A549 (cell line): ENCODE results near the gene QPCT. TPM values are rescaled to one million over a fixed set of nuclear protein-coding genes. Genes with fewer than 3 reads are reported as not detected.

Source experiments
- ATAC-seq, 2 experiments: fragments of 200-7000 bp in 1 of 2; fragments of >200 bp in 1 of 2; cut with Nextera tagmentation in 1 of 2; cut with Tn5 transposase in 1 of 2; 3 replicates each; pipeline versions ENCODE4 v1.8.0 to v1.9.1; 2018 to 2020; ENCODE audit warnings: mild to moderate bottlenecking in 1 of 2, moderate library complexity in 1 of 2
- CTCF ChIA-PET: fragments of 300-600 bp; sonication (Branson Sonifier 250); formaldehyde crosslinking; extraction: SDS; loops from one replicate; lab custom pipeline; 2021; ENCODE audit warnings: antibody characterized with exemption, inconsistent platforms; lab: Yijun Ruan, JAX
- POLR2A ChIA-PET: fragments of 350-600 bp; formaldehyde crosslinking; extraction: SDS; loops from one replicate; lab custom pipeline; 2021; ENCODE audit warnings: antibody characterized with exemption, inconsistent platforms; lab: Yijun Ruan, JAX
- DNase-seq, 2 experiments: peaks; one replicate each; pipeline versions ENCODE4 v3.0.0 to v3.0.0-alpha.2; 2011 to 2016; ENCODE audit warnings: low read depth in 1 of 2, low spot score in 1 of 2
- FAIRE-seq: peaks from 2 replicates; lab custom pipeline; 2011; peaks lifted over from hg19 to GRCh38; lab: Jason Lieb, UNC
- H3K27ac ChIP-seq, 2 experiments: fragments of >200 bp; sonication (Bioruptor Twin); formaldehyde crosslinking; 3 replicates each; pipeline ENCODE4 v1.5.1; 2016 to 2017
- H3K4me1 ChIP-seq: fragments of >200 bp; sonication (Bioruptor Twin); formaldehyde crosslinking; 3 replicates; pipeline ENCODE4 v1.6.1; 2016
- H3K4me2 ChIP-seq: fragments of >200 bp; sonication (Bioruptor Twin); formaldehyde crosslinking; 3 replicates; pipeline ENCODE4 v1.6.1; 2016
- H3K4me3 ChIP-seq: fragments of >200 bp; sonication (Bioruptor Twin); formaldehyde crosslinking; 3 replicates; pipeline ENCODE4 v1.5.1; 2016
- H3K9me3 ChIP-seq: fragments of >200 bp; sonication (Bioruptor Twin); formaldehyde crosslinking; 3 replicates; pipeline ENCODE4 v1.6.1; 2016
- BCL3 ChIP-seq: fragments of >200 bp; sonication (Bioruptor Twin); formaldehyde crosslinking; IDR thresholded peaks from 3 replicates; pipeline ENCODE4 v1.6.1; 2016
- CBX8 ChIP-seq: fragments of 200-600 bp; sonication (generic); IDR thresholded peaks from 2 replicates; pipeline ENCODE4 v1.6.1; 2016
- CEBPB ChIP-seq, 2 experiments: fragments of >200 bp in 1 of 2; sonication (Bioruptor Twin) in 1 of 2; formaldehyde crosslinking in 1 of 2; IDR thresholded peaks; 2 replicates each; pipeline ENCODE4 v1.6.1; 2012 to 2016
- CHD2 ChIP-seq: fragments of 150-350 bp; IDR thresholded peaks from 2 replicates; pipeline ENCODE4 v1.6.1; 2014; ENCODE audit warnings: low read length; ENCODE audit not compliant: partially characterized antibody
- EHF ChIP-seq: fragments of 250-450 bp; sonication (Bioruptor Pico); IDR thresholded peaks from 2 replicates; pipeline ENCODE4 v1.5.0; 2020; ENCODE audit warnings: mild to moderate bottlenecking
- ESRRA ChIP-seq: fragments of 150-350 bp; IDR thresholded peaks from 2 replicates; pipeline ENCODE4 v1.6.1; 2014; ENCODE audit warnings: mild to moderate bottlenecking, low read length, borderline replicate concordance
- FOXS1 ChIP-seq: fragments of 250-450 bp; sonication (Bioruptor Pico); IDR thresholded peaks from 2 replicates; pipeline ENCODE4 v1.5.0; 2020; ENCODE audit warnings: mild to moderate bottlenecking, moderate library complexity
- GATA3 ChIP-seq: IDR thresholded peaks from 2 replicates; pipeline ENCODE4 v1.6.1; 2012; ENCODE audit warnings: borderline replicate concordance
- HOXA7 ChIP-seq: fragments of 250-450 bp; sonication (Bioruptor Pico); IDR thresholded peaks from 2 replicates; pipeline ENCODE4 v1.5.0; 2020; ENCODE audit warnings: mild to moderate bottlenecking, moderate library complexity
- KDM1A ChIP-seq: fragments of 200-600 bp; sonication (generic); IDR thresholded peaks from 2 replicates; pipeline ENCODE4 v1.6.1; 2016; ENCODE audit warnings: low read depth, mild to moderate bottlenecking
- MAX ChIP-seq: IDR thresholded peaks from 2 replicates; pipeline ENCODE4 v1.6.1; 2012
- MAZ ChIP-seq: fragments of 150-350 bp; IDR thresholded peaks from 2 replicates; pipeline ENCODE4 v1.6.1; 2014; ENCODE audit warnings: antibody characterized with exemption, low read depth, low read length, borderline replicate concordance
- NPAS2 ChIP-seq: fragments of 250-450 bp; sonication (Bioruptor Pico); IDR thresholded peaks from 2 replicates; pipeline ENCODE4 v1.8.0; 2022; ENCODE audit warnings: mild to moderate bottlenecking, moderate library complexity, borderline replicate concordance
- RCOR1 ChIP-seq: fragments of 150-350 bp; IDR thresholded peaks from 2 replicates; pipeline ENCODE4 v1.6.1; 2014; ENCODE audit warnings: antibody characterized with exemption, low read length, low read depth
- RFX5 ChIP-seq: fragments of 450-650 bp; IDR thresholded peaks from 2 replicates; pipeline ENCODE4 v1.7.1; 2014; ENCODE audit warnings: antibody characterized with exemption, mild to moderate bottlenecking, moderate library complexity
- WGBS: methylation state at CpG from one replicate; pipeline ENCODE4 v1.1.6; 2017; ENCODE audit errors: missing lambda C conversion rate; 5-methylcytosine and 5-hydroxymethylcytosine counted together
- polyA plus RNA-seq, 4 experiments: library from polyadenylated mRNA; depleted of rRNA in 3 of 4; stranded (reverse); fragments of >200 nt; fragmentation: RNase III in 1 of 4; extraction: RNeasy Plus Mini Kit Qiagen cat#74134 plus additional on column Dnase treatment in 1 of 4; gene quantifications; 2 replicates in 3 of 4; 3 replicates in 1 of 4; pipeline ENCODE4 v1.2.3, GENCODE V29; 2011 to 2017
- TF ChIP-seq, protein P1 (sequence below): fragments of 200-600 bp; sonication (generic); IDR thresholded peaks from 2 replicates; pipeline ENCODE4 v1.6.1; 2016; ENCODE audit warnings: antibody characterized with exemption, mild to moderate bottlenecking, moderate library complexity

Gene QPCT
- polyA plus RNA-seq, 2 of the 4 experiments (the other 2 are of a cell fraction): 20.0 to 42.7 TPM

- TF ChIP-seq, protein P1, sequence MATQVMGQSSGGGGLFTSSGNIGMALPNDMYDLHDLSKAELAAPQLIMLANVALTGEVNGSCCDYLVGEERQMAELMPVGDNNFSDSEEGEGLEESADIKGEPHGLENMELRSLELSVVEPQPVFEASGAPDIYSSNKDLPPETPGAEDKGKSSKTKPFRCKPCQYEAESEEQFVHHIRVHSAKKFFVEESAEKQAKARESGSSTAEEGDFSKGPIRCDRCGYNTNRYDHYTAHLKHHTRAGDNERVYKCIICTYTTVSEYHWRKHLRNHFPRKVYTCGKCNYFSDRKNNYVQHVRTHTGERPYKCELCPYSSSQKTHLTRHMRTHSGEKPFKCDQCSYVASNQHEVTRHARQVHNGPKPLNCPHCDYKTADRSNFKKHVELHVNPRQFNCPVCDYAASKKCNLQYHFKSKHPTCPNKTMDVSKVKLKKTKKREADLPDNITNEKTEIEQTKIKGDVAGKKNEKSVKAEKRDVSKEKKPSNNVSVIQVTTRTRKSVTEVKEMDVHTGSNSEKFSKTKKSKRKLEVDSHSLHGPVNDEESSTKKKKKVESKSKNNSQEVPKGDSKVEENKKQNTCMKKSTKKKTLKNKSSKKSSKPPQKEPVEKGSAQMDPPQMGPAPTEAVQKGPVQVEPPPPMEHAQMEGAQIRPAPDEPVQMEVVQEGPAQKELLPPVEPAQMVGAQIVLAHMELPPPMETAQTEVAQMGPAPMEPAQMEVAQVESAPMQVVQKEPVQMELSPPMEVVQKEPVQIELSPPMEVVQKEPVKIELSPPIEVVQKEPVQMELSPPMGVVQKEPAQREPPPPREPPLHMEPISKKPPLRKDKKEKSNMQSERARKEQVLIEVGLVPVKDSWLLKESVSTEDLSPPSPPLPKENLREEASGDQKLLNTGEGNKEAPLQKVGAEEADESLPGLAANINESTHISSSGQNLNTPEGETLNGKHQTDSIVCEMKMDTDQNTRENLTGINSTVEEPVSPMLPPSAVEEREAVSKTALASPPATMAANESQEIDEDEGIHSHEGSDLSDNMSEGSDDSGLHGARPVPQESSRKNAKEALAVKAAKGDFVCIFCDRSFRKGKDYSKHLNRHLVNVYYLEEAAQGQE: no peak
- TF ChIP-seq HOXA7 (CRISPR knock-in tag): no peak
- TF ChIP-seq CBX8: no peak
- TF ChIP-seq CEBPB (IDR thresholded peaks at IDR 0.05): no peak
- no peak for TF ChIP-seq BCL3
These were observed 43.0 kb upstream of the QPCT start (continued) for GRCh38 chr2:37301408-37301807.

DNA sequence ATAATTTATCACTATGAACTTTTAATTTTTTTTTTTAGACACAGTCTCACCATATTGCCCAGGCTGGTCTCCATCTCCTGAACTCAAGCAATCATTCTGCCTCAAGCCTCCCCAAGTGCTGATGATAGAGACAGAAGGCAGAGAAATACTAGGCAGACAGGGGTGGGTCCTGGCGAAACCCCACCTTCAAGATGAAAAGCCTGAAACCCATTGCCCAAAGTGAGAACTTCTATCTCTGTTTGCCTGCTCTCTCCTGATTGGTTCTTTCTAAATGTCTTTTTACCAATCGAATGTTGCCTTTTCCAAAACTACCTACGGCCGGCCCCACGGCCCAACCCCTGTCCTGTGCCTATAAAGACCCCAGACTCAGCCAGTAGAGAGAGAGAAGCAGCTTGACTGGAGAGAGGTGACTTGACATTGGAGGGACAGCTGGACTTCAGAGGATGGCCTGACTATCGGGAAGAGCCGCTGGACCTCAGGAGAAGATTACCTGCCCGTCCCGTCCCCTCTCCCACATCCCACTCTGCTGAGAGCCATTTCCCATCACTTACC, 41.7 kb upstream of the QPCT start:
- 90% methylated on average over 9 of the region's 9 CpGs for WGBS
- Histone ChIP-seq H3K27ac (no peak overlapping the region), H3K4me3 (no peak overlapping the region), H3K4me2 (no peak overlapping the region)
- ATAC-seq: no peak
- TF ChIP-seq MAX: no peak
- TF ChIP-seq EHF (CRISPR knock-in tag): no peak
- TF ChIP-seq GATA3: no peak
- no peak for TF ChIP-seq KDM1A
- TF ChIP-seq, protein P1: no peak
- no peak for TF ChIP-seq RFX5
- TF ChIP-seq NPAS2 (CRISPR knock-in tag): no peak
- TF ChIP-seq MAZ: no peak
- no peak for TF ChIP-seq RCOR1
- TF ChIP-seq ESRRA: no peak
- no peak for TF ChIP-seq FOXS1 (CRISPR knock-in tag)
- no peak for TF ChIP-seq HOXA7 (CRISPR knock-in tag)
- no peak for TF ChIP-seq CHD2
- TF ChIP-seq, all 56 proteins: peak for 0
- ChIA-PET CTCF (interaction anchor here (1.0 kb wide), 1 partner anchor 10 kb away, joined by 3 read pairs; no protein-coding TSS in a partner anchor), POLR2A (no interaction called here)
- peaks cover 22% of the 10 kb centered on the region; the same call in 2 of the 3 replicates for H3K4me1 ChIP-seq
- FAIRE-seq: no peak
- no peak for DNase-seq
- H3K9me3 ChIP-seq: no peaks in the 10 kb centered on the region
